Upper lobe of left lung (tissue), 6 donors: ENCODE data around the gene BFSP2. TPM values are rescaled to one million over a fixed set of nuclear protein-coding genes. Genes with fewer than 3 reads are reported as not detected.
A peak's percentile ranks its signal among the peaks of the same experiment; 100 is the strongest.

Experiments
- ATAC-seq, 2 donors: fragments of 200-7000 bp; cut with Tn5 transposase; one replicate each; pipeline ENCODE4 v1.9.1; 2022; ENCODE audit warnings: mild to moderate bottlenecking in 2 of 2, moderate library complexity in 2 of 2; ENCODE audit not compliant: low FRiP score in 2 of 2
- DNase-seq, 2 donors: peaks; one replicate each; pipeline ENCODE4 v3.0.0-alpha.2; 2019 to 2020
- H3K27ac ChIP-seq, 4 donors: fragments of 200-600 bp; sonication (generic); one replicate each; pipeline ENCODE4 v1.5.1; 2016 to 2019
- H3K27me3 ChIP-seq, 4 donors: fragments of 200-600 bp; sonication (generic); one replicate each; pipeline ENCODE4 v1.5.1; 2017 to 2019
- H3K36me3 ChIP-seq, 4 donors: fragments of 200-600 bp; sonication (generic); one replicate each; pipeline ENCODE4 v1.5.1; 2016 to 2019
- H3K4me1 ChIP-seq, 4 donors: fragments of 200-600 bp; sonication (generic); one replicate each; pipeline ENCODE4 v1.5.1; 2018 to 2019
- H3K4me3 ChIP-seq, 4 donors: fragments of 200-600 bp; sonication (generic); one replicate each; pipeline ENCODE4 v1.5.1; 2017 to 2019; ENCODE audit warnings: mild to moderate bottlenecking in 2 of 4, moderate library complexity in 1 of 4
- H3K9me3 ChIP-seq, 4 donors: fragments of 200-600 bp; sonication (generic); one replicate each; pipeline ENCODE4 v1.5.1; 2018 to 2019
- EP300 ChIP-seq, 4 donors: sonication (generic); formaldehyde crosslinking; IDR thresholded peaks; one replicate each; pipeline ENCODE4 v1.5.1; 2017; ENCODE audit warnings: antibody characterized with exemption in 4 of 4, control low read depth in 2 of 4
- POLR2A ChIP-seq, 4 donors: fragments of 450-650 bp; IDR thresholded peaks; one replicate each; pipeline ENCODE4 v1.5.1; 2016 to 2017; ENCODE audit warnings: antibody characterized with exemption in 4 of 4, mild to moderate bottlenecking in 2 of 4
- POLR2AphosphoS5 ChIP-seq, 2 donors: sonication (generic); formaldehyde crosslinking; IDR thresholded peaks; one replicate each; pipeline ENCODE4 v1.5.1; 2017; ENCODE audit warnings: antibody characterized with exemption in 2 of 2
- whole genome bisulfite sequencing, 2 donors: methylation state at CpG; one replicate each; pipeline ENCODE4 v1.1.5; 2017 to 2018; 5-methylcytosine and 5-hydroxymethylcytosine counted together
- total RNA-seq, 6 donors: library from RNA; depleted of rRNA in 4 of 6; stranded (reverse); fragments of >200 nt in 4 of 6; gene quantifications; one replicate each; pipeline versions ENCODE4 v1.1.0 to v1.2.1, GENCODE V29; 2016 to 2021
- TF ChIP-seq, protein P1 (sequence below), 6 experiments: fragments of 450-650 bp in 4 of 6; fragments of 200-600 bp in 2 of 6; sonication (generic) in 2 of 6; IDR thresholded peaks; one replicate each; pipeline ENCODE4 v1.5.1; 2016 to 2019; ENCODE audit warnings: antibody characterized with exemption in 6 of 6
- donor health status: DM: no; HTN: no; CAD: no; lungs with moderate emphysema.
- donor health status: DM: no; HTN: yes; CAD: no; lungs with severe emphysema.

The BFSP2 gene
- total RNA-seq, 6 donors from 2014 or later: 0.69 TPM; not detected in 5

DNA sequence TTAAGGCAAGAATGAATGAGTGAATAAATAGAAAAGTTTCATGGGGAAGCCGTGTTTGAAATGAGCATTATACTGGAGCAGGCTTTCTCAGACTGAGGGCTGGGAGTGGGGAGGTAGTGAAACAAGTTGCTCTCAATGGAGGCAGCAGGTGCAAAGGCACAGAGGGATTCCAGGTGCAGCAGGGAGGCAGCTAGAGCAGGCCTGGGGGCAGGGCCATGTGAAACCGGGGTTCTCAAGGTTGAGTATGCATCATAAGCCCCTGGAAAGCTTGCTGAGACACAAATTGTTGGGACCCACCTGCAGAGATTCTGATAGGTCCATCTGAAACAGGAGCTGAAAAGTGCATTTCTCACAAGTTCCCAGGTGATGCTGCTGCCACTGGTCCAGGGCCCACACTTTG lies 45.3 kb downstream of the BFSP2 start:
- no peak for TF ChIP-seq POLR2AphosphoS5 (IDR thresholded peaks at IDR 0.05)
- TF ChIP-seq EP300 (IDR thresholded peaks at IDR 0.05): no peak
- TF ChIP-seq, protein P1, sequence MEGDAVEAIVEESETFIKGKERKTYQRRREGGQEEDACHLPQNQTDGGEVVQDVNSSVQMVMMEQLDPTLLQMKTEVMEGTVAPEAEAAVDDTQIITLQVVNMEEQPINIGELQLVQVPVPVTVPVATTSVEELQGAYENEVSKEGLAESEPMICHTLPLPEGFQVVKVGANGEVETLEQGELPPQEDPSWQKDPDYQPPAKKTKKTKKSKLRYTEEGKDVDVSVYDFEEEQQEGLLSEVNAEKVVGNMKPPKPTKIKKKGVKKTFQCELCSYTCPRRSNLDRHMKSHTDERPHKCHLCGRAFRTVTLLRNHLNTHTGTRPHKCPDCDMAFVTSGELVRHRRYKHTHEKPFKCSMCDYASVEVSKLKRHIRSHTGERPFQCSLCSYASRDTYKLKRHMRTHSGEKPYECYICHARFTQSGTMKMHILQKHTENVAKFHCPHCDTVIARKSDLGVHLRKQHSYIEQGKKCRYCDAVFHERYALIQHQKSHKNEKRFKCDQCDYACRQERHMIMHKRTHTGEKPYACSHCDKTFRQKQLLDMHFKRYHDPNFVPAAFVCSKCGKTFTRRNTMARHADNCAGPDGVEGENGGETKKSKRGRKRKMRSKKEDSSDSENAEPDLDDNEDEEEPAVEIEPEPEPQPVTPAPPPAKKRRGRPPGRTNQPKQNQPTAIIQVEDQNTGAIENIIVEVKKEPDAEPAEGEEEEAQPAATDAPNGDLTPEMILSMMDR (IDR thresholded peaks at IDR 0.05): no peak
- no peak for TF ChIP-seq POLR2A (IDR thresholded peaks at IDR 0.05)
- ATAC-seq (no peak), DNase-seq (no peak)
- Histone ChIP-seq H3K4me1 (peaks cover 0 to 6% (median 6%) of the 10 kb centered on the region in 4 donors), H3K9me3 (no peaks in the 10 kb centered on the region), H3K4me3 (no peak overlapping the region), H3K27ac (no peak overlapping the region), H3K27me3 (no peaks in the 10 kb centered on the region), H3K36me3 (no peaks in the 10 kb centered on the region)
- WGBS, 2 donors: 94 to 95% methylated on average over 2 of the region's 2 CpGs

GRCh38 chr3:133447750-133448477 lies 48.1 kb downstream of the BFSP2 start:
- no peak for ATAC-seq
- Histone ChIP-seq H3K4me3 (no peak overlapping the region), H3K9me3 (no peaks in the 10 kb centered on the region), H3K27me3 (no peaks in the 10 kb centered on the region), H3K4me1 (peaks cover 0 to 6% (median 0%) of the 10 kb centered on the region in 4 donors), H3K36me3 (no peaks in the 10 kb centered on the region), H3K27ac (no peak overlapping the region)
- 80 to 81% methylated on average over 3 to 4 of the region's 4 CpGs for WGBS, 2 donors
- TF ChIP-seq, protein P1 (IDR thresholded peaks at IDR 0.05): no peak
- TF ChIP-seq POLR2AphosphoS5 (IDR thresholded peaks at IDR 0.05) (no peak), POLR2A (IDR thresholded peaks at IDR 0.05) (no peak), EP300 (IDR thresholded peaks at IDR 0.05) (no peak)
- DNase-seq: no peak

GRCh38 chr3:133448478-133449122 lies 48.7 kb downstream of the BFSP2 start:
- H3K27ac ChIP-seq: no peak overlapping the region
- TF ChIP-seq POLR2A (IDR thresholded peaks at IDR 0.05) (no peak), POLR2AphosphoS5 (IDR thresholded peaks at IDR 0.05) (no peak), EP300 (IDR thresholded peaks at IDR 0.05) (no peak)
- TF ChIP-seq, protein P1 (IDR thresholded peaks at IDR 0.05): no peak
- H3K36me3 ChIP-seq: no peaks in the 10 kb centered on the region
- H3K4me3 ChIP-seq: no peak overlapping the region
- 39 to 62% methylated on average over 4 of the region's 4 CpGs for WGBS, 2 donors
- H3K9me3 ChIP-seq: no peaks in the 10 kb centered on the region
- DNase-seq (peak in 1 of 2 donors; percentile 29), ATAC-seq (peak in 1 of 2 donors; percentile 61)
- H3K27me3 ChIP-seq: no peaks in the 10 kb centered on the region
- peaks cover 0 to 6% (median 0%) of the 10 kb centered on the region in 4 donors for H3K4me1 ChIP-seq

- no peak for DNase-seq
- Histone ChIP-seq H3K27me3 (no peaks in the 10 kb centered on the region), H3K4me3 (no peak overlapping the region), H3K36me3 (no peaks in the 10 kb centered on the region), H3K4me1 (peaks cover 0 to 6% (median 0%) of the 10 kb centered on the region in 4 donors), H3K27ac (no peak overlapping the region), H3K9me3 (no peaks in the 10 kb centered on the region)
- WGBS, 2 donors: 93 to 96% methylated on average over 3 of the region's 3 CpGs
- ATAC-seq: no peak
- TF ChIP-seq, protein P1 (IDR thresholded peaks at IDR 0.05): no peak
- no peak for TF ChIP-seq POLR2A (IDR thresholded peaks at IDR 0.05)
- no peak for TF ChIP-seq POLR2AphosphoS5 (IDR thresholded peaks at IDR 0.05)
- no peak for TF ChIP-seq EP300 (IDR thresholded peaks at IDR 0.05)
These were observed 51.5 kb downstream of the BFSP2 start for GRCh38 chr3:133451309-133451708.
